Right cardiac atrium (tissue), 5 donors: ENCODE results near the gene HP. TPM values are rescaled to one million over a fixed set of nuclear protein-coding genes. Genes with fewer than 3 reads are reported as not detected.

ENCODE experiments used
- ATAC-seq, 2 donors: fragments of 200-7000 bp; cut with Tn5 transposase; one replicate each; pipeline versions ENCODE4 v1.8.0 to v1.9.1; 2020; ENCODE audit warnings: moderate library complexity in 2 of 2, mild to moderate bottlenecking in 1 of 2
- DNase-seq, 3 donors: peaks; one replicate each; pipeline ENCODE4 v3.0.0-alpha.2; 2020
- H3K27ac ChIP-seq: one replicate; pipeline ENCODE4 v1.5.1; 2013; ENCODE audit warnings: mild to moderate bottlenecking, low read length, control low read depth, moderate library complexity
- H3K27me3 ChIP-seq: one replicate; pipeline ENCODE4 v1.6.1; 2013; ENCODE audit not compliant: control insufficient read depth, insufficient read depth
- H3K4me1 ChIP-seq: one replicate; pipeline ENCODE4 v1.6.1; 2013; ENCODE audit warnings: low read length; ENCODE audit not compliant: control insufficient read depth, insufficient read depth
- H3K4me3 ChIP-seq: one replicate; pipeline ENCODE4 v1.5.1; 2013; ENCODE audit warnings: low read length, control low read depth
- H3K9me3 ChIP-seq: one replicate; pipeline ENCODE4 v1.6.1; 2013; ENCODE audit warnings: low read length; ENCODE audit not compliant: control insufficient read depth
- WGBS: extraction: QIAGEN DNeasy Blood & Tissue Kit; methylation state at CpG from one replicate; pipeline ENCODE4 v1.1.7; 2013; 5-methylcytosine and 5-hydroxymethylcytosine counted together
- intact Hi-C, 4 donors: fragments of 100-400 bp; cut with DNase I; formaldehyde crosslinking; loops; one replicate each; pipeline versions ENCODE4 v1.11.0 to v1.14.0; 2022 to 2023
- polyA plus RNA-seq: library from polyadenylated mRNA; stranded (reverse); fragments of 200-250 nt; gene quantifications from one replicate; pipeline ENCODE4 v1.2.3, GENCODE V29; 2013
- total RNA-seq, 4 donors: library from RNA; stranded (reverse); fragmentation: NEBNext Ultra II Directional; extraction: Animal tissue kit (Norgen Biotek cat#: 25700); gene quantifications; one replicate each; pipeline ENCODE4 v1.2.1, GENCODE V29; 2021
- donor health status: healthy with polysubstance abuse.
- donor health status: DM: no; HTN: yes; CAD: no.
- donor health status: DM: no; HTN: no; CAD: no.
- donor health status: DM: no; HTN: yes; CAD: no; lungs with severe emphysema.
- donor health status: DM: yes; HTN: yes; CAD: no.

Gene HP
- total and polyA plus RNA-seq, 5 donors: 3.1 to 103 (median 30.2) TPM

- peak; percentile 86 to 87 for ATAC-seq
- 77% methylated on average over 2 of the region's 2 CpGs for WGBS
Measured at GRCh38 chr16:72085002-72085401, 30.7 kb downstream of the HP start.

GRCh38 chr16:72091217-72091616, 36.9 kb downstream of the HP start:
- Histone ChIP-seq H3K27ac (no peak overlapping the region), H3K27me3 (no peaks in the 10 kb centered on the region), H3K4me3 (no peak overlapping the region), H3K9me3 (no peaks in the 10 kb centered on the region), H3K4me1 (peaks cover 3% of the 10 kb centered on the region)
- WGBS: 84% methylated on average over 3 of the region's 3 CpGs
- ATAC-seq: no peak
- intact Hi-C loops: loop anchor here in 1 of 4 donors (10.0 kb wide), 1 partner anchor 76 kb away; no protein-coding TSS in a partner anchor
- no peak for DNase-seq

More at GRCh38 chr16:72085002-72085401, 30.7 kb downstream of the HP start:
- intact Hi-C loops: no loop called here
- Histone ChIP-seq H3K27me3 (no peaks in the 10 kb centered on the region), H3K4me1 (peaks cover 6% of the 10 kb centered on the region), H3K4me3 (no peak overlapping the region), H3K9me3 (no peaks in the 10 kb centered on the region), H3K27ac (peak overlapping the region; percentile 36)
- DNase-seq: peak; percentile 61 to 87 (median 71)

DNA sequence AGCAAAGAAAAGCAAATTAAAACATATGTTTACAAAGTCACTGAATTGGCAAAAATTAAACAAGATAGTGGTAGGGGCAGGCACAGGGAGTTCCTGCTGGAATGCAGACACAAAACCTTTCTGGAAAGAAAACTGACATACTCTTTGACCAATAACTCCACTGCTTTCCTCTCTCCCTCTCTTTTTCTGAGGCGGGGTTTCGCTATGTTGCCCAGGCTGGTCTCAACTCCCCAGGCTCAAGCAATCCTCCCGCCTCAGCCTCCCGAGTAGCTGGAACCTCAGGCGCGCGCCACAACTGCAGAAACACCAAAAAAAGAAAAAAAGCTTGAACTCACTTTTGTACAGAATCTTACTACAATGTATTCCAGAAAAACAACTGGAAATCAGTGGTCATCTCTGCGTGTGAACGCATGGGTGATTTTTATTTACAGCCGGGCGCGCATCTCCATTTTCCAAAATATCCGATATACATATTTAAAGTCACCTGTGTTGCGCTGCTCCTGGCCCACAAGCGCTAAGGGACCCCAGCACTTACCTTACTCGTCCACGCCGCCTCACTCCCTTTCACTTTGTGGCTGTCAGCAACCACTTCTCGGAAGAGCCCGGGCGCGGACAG, 38.6 kb downstream of the HP start:
- Histone ChIP-seq H3K4me1 (peaks cover 3% of the 10 kb centered on the region), H3K27ac (peak overlapping the region; percentile 94), H3K4me3 (peak overlapping the region; percentile 72), H3K27me3 (no peaks in the 10 kb centered on the region), H3K9me3 (no peaks in the 10 kb centered on the region)
- peak in 1 of 2 donors; percentile 53 for ATAC-seq
- peak in 1 of 3 donors; percentile 42 for DNase-seq
- whole genome bisulfite sequencing: under 1% methylated on average over 22 of the region's 22 CpGs
- intact Hi-C loops: loop anchor here in 1 of 4 donors (10.0 kb wide), 1 partner anchor 78 kb away; no protein-coding TSS in a partner anchor

- Histone ChIP-seq H3K4me3 (peak within 1 kb of the TSS; percentile 72), H3K27me3 (no peaks in the 10 kb centered on the region), H3K27ac (peak within 1 kb of the TSS; percentile 95), H3K9me3 (no peaks in the 10 kb centered on the region), H3K4me1 (peaks cover 3% of the 10 kb centered on the region)
- intact Hi-C loops: loop anchor here in 1 of 4 donors (10.0 kb wide), 1 partner anchor 79 kb away; no protein-coding TSS in a partner anchor
- ATAC-seq (peak; percentile 100), DNase-seq (peak; percentile 94 to 97 (median 95))
- under 1% methylated on average over 43 of the region's 43 CpGs for WGBS
Measured at GRCh38 chr16:72093448-72094265, 39.4 kb downstream of the HP start, which contains the start of the genes DHX38 and TXNL4B. Gene DHX38, plus strand, starts transcription at chr16:72093847. Its CDS starts 2,311 bp downstream, at chr16:72096158. Gene TXNL4B, minus strand, starts transcription at chr16:72093620. Its CDS starts 2,871 bp downstream, at chr16:72090749.

GRCh38 chr16:72094266-72094610, 39.9 kb downstream of the HP start:
- peak in 1 of 2 donors; percentile 6 for ATAC-seq
- 2% methylated on average over 11 of the region's 11 CpGs for WGBS
- DNase-seq: no peak

GRCh38 chr16:72098936-72099335, 44.6 kb downstream of the HP start:
- ATAC-seq: peak in 1 of 2 donors; percentile 4
- H3K4me1 ChIP-seq: no peaks in the 10 kb centered on the region
- no peak for DNase-seq
- intact Hi-C loops: loop anchor here in 1 of 4 donors (10.0 kb wide), 1 partner anchor 84 kb away; no protein-coding TSS in a partner anchor
- no peak overlapping the region for H3K4me3 ChIP-seq
- no peak overlapping the region for H3K27ac ChIP-seq
- WGBS: 79% methylated on average over 15 of the region's 15 CpGs
- H3K9me3 ChIP-seq: no peaks in the 10 kb centered on the region
- no peaks in the 10 kb centered on the region for H3K27me3 ChIP-seq

More at GRCh38 chr16:72094266-72094610, 39.9 kb downstream of the HP start:
- H3K27me3 ChIP-seq: no peaks in the 10 kb centered on the region
- no peaks in the 10 kb centered on the region for H3K9me3 ChIP-seq
- H3K4me1 ChIP-seq: peaks cover 3% of the 10 kb centered on the region
- intact Hi-C loops: loop anchor here in 1 of 4 donors (10.0 kb wide), 1 partner anchor 79 kb away; no protein-coding TSS in a partner anchor
- H3K4me3 ChIP-seq: peak overlapping the region; percentile 72
- peak overlapping the region; percentile 95 for H3K27ac ChIP-seq

GRCh38 chr16:72099377-72099818, 45.1 kb downstream of the HP start:
- intact Hi-C loops: loop anchor here in 1 of 4 donors (10.0 kb wide), 1 partner anchor 85 kb away; no protein-coding TSS in a partner anchor
- peak; percentile 66 to 79 for ATAC-seq
- Histone ChIP-seq H3K27ac (no peak overlapping the region), H3K9me3 (no peaks in the 10 kb centered on the region), H3K4me3 (no peak overlapping the region), H3K27me3 (no peaks in the 10 kb centered on the region), H3K4me1 (no peaks in the 10 kb centered on the region)
- WGBS: 66% methylated on average over 12 of the region's 12 CpGs
- no peak for DNase-seq

GRCh38 chr16:72101195-72101594, 46.9 kb downstream of the HP start:
- DNase-seq (no peak), ATAC-seq (no peak)
- Histone ChIP-seq H3K9me3 (no peaks in the 10 kb centered on the region), H3K27me3 (no peaks in the 10 kb centered on the region), H3K4me3 (no peak overlapping the region), H3K4me1 (no peaks in the 10 kb centered on the region), H3K27ac (no peak overlapping the region)
- WGBS: 60% methylated on average over 10 of the region's 10 CpGs
- intact Hi-C loops: loop anchor here in 2 of 4 donors (5.0 kb wide), 1 partner anchor 34 kb away; no protein-coding TSS in a partner anchor

GRCh38 chr16:72104905-72105304, 50.6 kb downstream of the HP start:
- WGBS: 94% methylated on average over 9 of the region's 9 CpGs

GRCh38 chr16:72105978-72106377, 51.7 kb downstream of the HP start:
- no peak for DNase-seq
- Histone ChIP-seq H3K27ac (no peak overlapping the region), H3K4me1 (no peaks in the 10 kb centered on the region), H3K4me3 (no peak overlapping the region), H3K27me3 (no peaks in the 10 kb centered on the region), H3K9me3 (no peaks in the 10 kb centered on the region)
- intact Hi-C loops: no loop called here
- WGBS: 98% methylated on average over 12 of the region's 12 CpGs
- no peak for ATAC-seq

More at GRCh38 chr16:72104905-72105304, 50.6 kb downstream of the HP start:
- Histone ChIP-seq H3K27me3 (no peaks in the 10 kb centered on the region), H3K4me1 (no peaks in the 10 kb centered on the region), H3K9me3 (no peaks in the 10 kb centered on the region), H3K27ac (no peak overlapping the region), H3K4me3 (no peak overlapping the region)
- intact Hi-C loops: loop anchor here in 2 of 4 donors (5.0 kb wide), 1 partner anchor 38 kb away; no protein-coding TSS in a partner anchor
- ATAC-seq (no peak), DNase-seq (no peak)
